T-helper 1 cell (primary cell): ENCODE measurements around the gene SLC2A14.
"Not testable (repeated sequence)": the region's sequence is repeated elsewhere in the genome, so short reads cannot be mapped to it uniquely, and the experiment has no call there.

Experiments used
- DNase-seq, 5 donors: peaks; one replicate each; pipeline ENCODE4 v3.0.0-alpha.2; 2012 to 2020
- total RNA-seq, 4 donors: gene quantifications; one replicate each; lab custom pipeline; 2026; lab: John Stamatoyannopoulos, UW

SLC2A14 gene
- total RNA-seq = 0.69 to 28.9 (median 13.5) reads per million in 4 donors

GRCh38 chr12:7872566-7873319, at the start of gene SLC2A14:
Gene SLC2A14 (minus strand): TSS chr12:7872915. CDS start chr12:7869880, 3,035 bp downstream.
- no peak for DNase-seq

DNA sequence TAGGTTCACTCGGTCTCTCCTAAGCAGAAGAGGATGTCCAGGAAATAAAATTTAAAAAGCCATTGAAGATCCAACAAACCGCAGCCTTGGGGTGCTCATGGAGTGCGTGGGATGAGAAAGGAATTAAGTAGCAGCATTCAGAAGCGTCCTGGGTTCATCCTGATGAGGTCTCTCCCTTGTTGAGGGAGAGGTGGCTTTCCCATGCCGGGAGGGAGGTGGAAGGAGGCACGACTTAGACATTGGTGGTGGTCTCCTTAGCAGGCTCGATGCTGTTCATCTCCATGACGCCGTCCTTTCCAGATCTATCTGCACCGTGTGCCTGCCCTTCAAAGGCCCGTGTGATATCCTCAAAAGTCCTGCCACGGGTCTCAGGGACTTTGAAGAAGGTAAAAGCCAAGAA, 48.5 kb upstream of the SLC2A14 start:
- not testable (repeated sequence) for DNase-seq

GRCh38 chr12:7918268-7918590, 45.5 kb upstream of the SLC2A14 start:
- DNase-seq = not testable (repeated sequence)

GRCh38 chr12:7917392-7918267, 44.9 kb upstream of the SLC2A14 start:
- DNase-seq = no peak

- DNase-seq = no peak
Observed at GRCh38 chr12:7916936-7917335, 44.2 kb upstream of the SLC2A14 start.

DNA sequence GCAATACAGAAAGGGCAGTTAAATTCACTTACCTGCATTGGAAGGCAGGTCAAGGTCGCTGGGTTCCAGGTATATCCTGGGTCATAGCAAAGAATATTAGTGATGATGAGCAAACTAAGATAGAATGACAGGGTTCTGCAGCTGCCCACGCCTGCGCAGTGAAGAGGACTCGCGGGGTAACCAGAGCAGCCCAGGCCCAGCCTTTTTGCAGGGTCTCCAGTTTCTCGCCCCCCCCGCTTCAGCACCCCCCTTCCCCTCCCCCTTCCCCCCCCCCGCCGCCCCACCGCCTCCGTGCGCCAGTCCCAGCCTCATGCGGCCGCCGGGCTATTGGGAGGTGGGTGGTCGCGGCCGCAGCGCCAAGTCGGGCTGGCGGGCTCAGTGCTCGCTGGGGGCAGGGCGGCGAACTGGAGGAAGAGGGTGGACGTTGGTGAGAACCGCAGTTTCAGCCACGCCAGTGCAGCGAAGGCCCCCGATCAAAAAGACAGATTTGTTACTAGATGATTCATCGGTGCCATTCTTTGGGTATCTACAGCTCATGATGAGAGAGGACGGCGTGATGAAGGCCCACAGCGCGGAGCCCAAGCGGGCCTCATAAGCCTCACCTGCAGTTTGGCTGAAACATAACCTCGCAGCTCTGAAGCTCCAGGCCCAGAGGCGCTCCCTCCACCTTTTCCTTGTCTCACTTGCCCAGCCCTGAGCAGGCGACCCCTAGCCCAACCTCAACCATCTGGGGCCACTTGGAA, 43.1 kb upstream of the SLC2A14 start:
- DNase-seq = no peak

DNA sequence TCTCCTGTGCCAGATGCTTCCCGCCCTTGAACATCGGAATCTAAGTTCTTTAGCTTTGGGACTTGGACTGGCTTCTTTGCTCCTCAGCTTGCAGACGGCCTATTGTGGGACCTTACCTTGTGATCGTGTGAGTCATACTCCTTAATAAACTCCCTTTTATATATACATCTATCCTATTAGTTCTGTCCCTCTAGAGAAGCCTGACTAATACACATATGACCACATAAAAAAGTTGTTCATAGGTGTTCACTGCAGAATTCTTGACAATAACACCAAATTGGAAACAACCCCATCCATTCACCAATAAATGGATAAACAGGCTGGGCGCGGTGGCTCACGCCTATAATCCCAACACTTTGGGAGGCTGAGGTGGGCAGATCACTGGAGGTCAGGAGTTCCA, 37.4 kb upstream of the SLC2A14 start:
- not testable (repeated sequence) for DNase-seq

DNA sequence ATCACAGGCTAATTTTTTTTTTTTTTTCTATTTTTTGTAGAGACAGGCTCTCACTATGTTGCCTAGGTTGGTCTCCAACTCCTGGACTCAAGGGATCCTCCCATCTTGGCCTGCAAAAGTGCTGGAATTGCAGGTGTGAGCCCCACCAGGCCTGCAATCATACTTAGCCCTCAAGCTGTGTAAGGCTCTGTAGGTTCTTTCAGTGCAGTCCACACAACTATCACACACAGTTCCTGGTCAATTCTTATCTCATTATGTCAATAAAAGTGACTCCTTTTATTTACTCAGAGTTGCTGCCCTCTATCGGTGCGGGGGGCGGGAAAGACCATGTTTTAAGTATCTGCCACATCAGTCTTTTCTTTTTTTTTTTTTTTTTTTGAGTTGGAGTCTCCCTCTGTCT, 34.3 kb upstream of the SLC2A14 start:
- no peak for DNase-seq

- not testable (repeated sequence) for DNase-seq
Observed at GRCh38 chr12:7906303-7906702, 33.6 kb upstream of the SLC2A14 start.

DNA sequence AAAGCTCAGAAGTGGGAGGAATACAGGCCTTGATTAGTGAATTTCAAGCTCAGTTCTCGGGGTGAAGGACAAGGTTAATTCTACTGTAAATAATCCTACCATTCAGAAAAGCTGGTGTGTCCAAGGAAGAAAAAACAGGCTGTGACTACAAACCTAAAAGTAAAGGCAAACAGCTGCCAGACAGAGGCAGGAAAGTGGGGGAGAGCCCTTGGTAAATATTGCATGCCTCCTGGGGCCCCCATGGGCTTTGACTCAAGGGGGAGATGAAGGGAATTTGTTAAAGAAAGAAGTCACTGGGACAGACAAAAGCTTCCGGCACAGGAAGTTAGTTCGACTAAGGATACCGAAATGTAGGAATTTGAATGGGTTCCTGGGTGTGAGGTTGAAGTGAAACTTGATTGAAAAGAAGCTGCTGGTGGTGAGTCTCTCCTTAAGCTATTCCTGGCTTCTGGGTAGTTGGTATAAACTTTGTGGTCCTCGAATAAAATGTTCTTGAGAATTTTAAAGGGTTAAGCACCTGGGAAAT, 32.9 kb upstream of the SLC2A14 start:
- DNase-seq = not testable (repeated sequence)

DNA sequence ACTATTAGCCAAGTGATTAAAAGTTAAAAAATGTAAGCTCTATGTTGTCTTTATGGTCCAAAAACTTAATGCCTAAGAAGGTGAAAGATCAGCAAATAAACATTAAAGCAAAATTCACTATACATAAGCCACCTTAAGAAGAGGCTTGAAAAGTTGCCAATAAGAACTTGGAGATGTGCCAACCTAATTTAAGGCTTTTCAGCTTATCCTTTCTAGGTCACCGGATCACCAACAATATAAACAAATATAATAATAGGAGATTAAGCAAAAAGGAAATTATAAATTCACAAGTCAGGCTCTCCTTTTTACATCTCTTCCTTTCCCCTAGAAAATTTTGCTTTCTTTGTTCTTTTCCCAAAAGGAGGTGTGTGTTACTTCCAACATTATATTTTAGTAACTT, 32.4 kb upstream of the SLC2A14 start:
- no peak for DNase-seq

DNA sequence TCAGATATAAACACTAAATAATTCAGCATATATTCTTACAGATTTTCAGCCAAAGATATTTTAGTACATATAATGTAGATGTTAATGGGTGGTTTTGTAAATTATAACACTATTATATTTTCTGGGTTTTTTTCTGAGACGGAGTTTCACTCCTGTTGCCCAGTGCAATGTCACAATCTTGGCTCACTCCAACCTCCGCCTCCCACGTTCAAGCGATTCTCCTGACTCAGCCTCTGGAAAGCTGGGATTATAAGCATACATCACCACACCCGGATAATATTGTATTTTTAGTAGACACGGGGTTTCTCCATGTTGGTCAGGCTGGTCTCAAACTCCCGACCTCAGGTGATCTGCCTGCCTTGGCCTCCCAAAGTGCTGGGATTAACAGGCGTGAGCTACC, 29.7 kb upstream of the SLC2A14 start:
- not testable (repeated sequence) for DNase-seq

GRCh38 chr12:7899755-7900154, 27.0 kb upstream of the SLC2A14 start:
- no peak for DNase-seq

- not testable (repeated sequence) for DNase-seq
Observed at GRCh38 chr12:7896726-7897125, 24.0 kb upstream of the SLC2A14 start.

DNA sequence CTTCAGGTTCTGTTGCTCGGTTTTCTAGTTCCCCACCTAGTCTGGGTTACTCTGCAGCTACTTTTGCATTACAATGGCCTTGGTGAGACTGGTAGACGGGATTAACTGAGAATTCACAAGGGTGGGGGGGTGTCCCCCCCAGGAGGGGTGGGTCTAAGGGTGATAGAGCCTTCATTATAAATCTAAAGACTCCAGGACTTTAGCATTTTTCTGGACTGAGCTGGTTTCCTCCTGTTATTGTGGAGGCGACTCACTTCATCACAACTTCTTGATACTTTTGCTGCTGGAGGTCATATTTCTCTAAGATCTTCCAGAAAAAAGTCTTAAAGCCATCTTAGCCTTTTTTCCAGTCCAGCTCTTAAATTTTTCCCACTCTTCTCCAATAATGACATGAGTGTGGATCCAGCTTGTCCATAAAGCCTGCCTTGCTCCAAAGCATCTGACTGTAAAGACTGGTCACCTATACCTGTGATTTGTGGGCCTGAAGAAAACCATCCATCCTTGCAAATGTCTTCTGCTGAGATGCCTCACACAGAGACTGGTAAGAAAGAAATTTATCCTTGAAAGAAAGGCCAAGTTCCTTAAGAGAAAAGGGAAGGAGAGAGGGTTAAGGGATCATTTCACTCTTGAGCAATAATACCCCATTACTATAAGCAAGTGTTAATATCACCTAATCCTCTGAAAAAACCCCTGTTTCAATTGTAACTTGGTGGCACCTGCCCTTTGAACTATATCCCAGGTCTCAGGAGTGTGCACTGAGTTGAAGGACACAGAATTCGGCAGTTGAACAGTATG, 19.7 kb upstream of the SLC2A14 start:
- no peak for DNase-seq

DNA sequence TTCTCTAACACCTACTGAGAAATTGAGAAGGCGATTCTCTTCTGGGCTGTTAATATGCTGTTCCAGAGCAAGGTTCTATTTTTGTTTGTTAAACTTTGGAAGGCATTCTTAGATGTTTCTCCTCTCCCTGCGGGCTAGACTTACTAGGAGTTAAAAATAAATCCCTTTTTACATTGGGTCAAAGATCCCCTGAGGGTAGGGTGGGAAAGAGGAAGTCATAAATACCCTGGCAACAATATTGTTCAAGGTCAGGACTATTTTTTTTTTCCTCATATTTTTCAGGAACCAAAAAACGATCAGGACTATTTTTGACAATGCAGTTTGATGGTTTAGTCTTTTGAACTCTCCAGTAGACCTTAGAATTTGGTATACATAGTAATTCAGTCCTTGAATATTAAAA, 12.0 kb upstream of the SLC2A14 start:
- DNase-seq = no peak

- DNase-seq = not testable (repeated sequence)
Observed at GRCh38 chr12:7881736-7882120, 9.0 kb upstream of the SLC2A14 start.

DNA sequence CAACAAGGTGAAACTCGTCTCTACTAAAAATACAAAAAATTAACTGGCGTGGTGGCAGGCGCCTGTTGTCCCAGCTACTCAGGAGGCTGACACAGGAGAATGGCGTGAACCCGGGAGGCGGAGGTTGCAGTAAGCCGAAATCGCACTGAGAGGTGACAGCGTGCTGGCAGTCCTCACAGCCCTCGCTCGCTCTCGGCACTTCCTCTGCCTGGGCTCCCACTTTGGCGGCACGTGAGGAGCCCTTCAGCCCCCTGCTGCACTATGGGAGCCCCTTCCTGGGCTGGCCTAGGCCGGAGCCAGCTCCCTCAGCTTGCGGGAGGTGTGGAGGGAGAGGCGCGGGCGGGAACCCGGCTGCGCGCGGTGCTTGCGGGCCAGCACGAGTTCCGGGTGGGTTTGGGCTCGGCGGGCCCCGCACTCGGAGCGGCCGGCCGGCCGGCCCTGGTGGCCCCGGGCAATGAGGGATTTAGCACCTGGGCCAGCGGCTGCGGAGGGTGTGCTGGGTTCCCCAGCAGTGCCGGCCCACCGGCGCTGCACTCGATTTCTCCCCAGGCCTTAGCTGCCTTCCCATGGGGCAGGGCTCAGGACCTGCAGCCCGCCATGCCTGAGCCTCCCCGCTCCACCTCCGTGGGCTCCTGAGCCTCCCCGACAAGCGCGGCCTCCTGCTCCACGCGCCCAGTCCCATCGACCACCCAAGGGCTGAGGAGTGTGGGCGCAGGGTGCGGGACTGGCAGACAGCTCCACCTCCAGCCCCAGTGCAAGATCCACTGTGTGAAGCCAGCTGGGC, 8.4 kb upstream of the SLC2A14 start:
- DNase-seq = not testable (repeated sequence)

GRCh38 chr12:7879246-7879645, 6.5 kb upstream of the SLC2A14 start:
- no peak for DNase-seq

- no peak for DNase-seq
Observed at GRCh38 chr12:7877420-7877819, 4.7 kb upstream of the SLC2A14 start.

- DNase-seq = no peak
Observed at GRCh38 chr12:7870335-7870734, 2.4 kb downstream of the SLC2A14 start.
